Liver (tissue), 9 donors: ENCODE data around the gene KLF15. TPM values are rescaled to one million over a fixed set of nuclear protein-coding genes. Genes with fewer than 3 reads are reported as not detected.
A peak's percentile ranks its signal among the peaks of the same experiment; 100 is the strongest.

Experiments used
- DNase-seq: peaks from one replicate; pipeline ENCODE4 v3.0.0-alpha.2; 2017; ENCODE audit warnings: low spot score
- H3K27ac ChIP-seq, 2 donors: one replicate each; pipeline ENCODE4 v1.7.0; 2013; ENCODE audit warnings: inconsistent platforms in 2 of 2, low read length in 2 of 2, control low read depth in 1 of 2, low read depth in 1 of 2, mild to moderate bottlenecking in 1 of 2
- H3K27me3 ChIP-seq, 4 donors: one replicate each; pipeline versions ENCODE4 v1.6.1 to v1.7.0; 2013; ENCODE audit warnings: low read length in 3 of 4, inconsistent platforms in 1 of 4, mild to moderate bottlenecking in 1 of 4, moderate library complexity in 1 of 4; ENCODE audit not compliant: control insufficient read depth in 4 of 4, insufficient read depth in 4 of 4
- H3K36me3 ChIP-seq, 4 donors: one replicate each; pipeline versions ENCODE4 v1.6.1 to v1.7.0; 2013; ENCODE audit warnings: low read length in 3 of 4, mild to moderate bottlenecking in 3 of 4, low read depth in 1 of 4, moderate library complexity in 1 of 4; ENCODE audit not compliant: control insufficient read depth in 4 of 4, insufficient read depth in 3 of 4
- H3K4me1 ChIP-seq, 4 donors: one replicate each; pipeline versions ENCODE4 v1.6.1 to v1.7.0; 2013; ENCODE audit warnings: low read length in 3 of 4, mild to moderate bottlenecking in 3 of 4, moderate library complexity in 1 of 4; ENCODE audit not compliant: control insufficient read depth in 4 of 4, insufficient read depth in 4 of 4
- H3K4me3 ChIP-seq, 3 donors: one replicate each; pipeline versions ENCODE4 v1.6.1 to v1.7.0; 2013; ENCODE audit warnings: low read length in 3 of 3, control low read depth in 1 of 3, low read depth in 1 of 3, mild to moderate bottlenecking in 1 of 3
- H3K9ac ChIP-seq, 2 donors: one replicate each; pipeline ENCODE4 v1.7.0; 2013; ENCODE audit warnings: low read length in 2 of 2, mild to moderate bottlenecking in 2 of 2, moderate library complexity in 2 of 2, control low read depth in 1 of 2, low read depth in 1 of 2
- H3K9me3 ChIP-seq, 4 donors: one replicate each; pipeline versions ENCODE4 v1.6.1 to v1.7.0; 2013; ENCODE audit warnings: low read length in 3 of 4; ENCODE audit not compliant: control insufficient read depth in 4 of 4
- EGR1 ChIP-seq, 2 donors: IDR thresholded peaks; 2 replicates each; pipeline ENCODE4 v1.6.1; 2016 to 2018; ENCODE audit warnings: antibody characterized with exemption in 2 of 2, low read depth in 2 of 2
- FOXA1 ChIP-seq: IDR thresholded peaks from 2 replicates; pipeline ENCODE4 v1.6.1; 2016; ENCODE audit warnings: antibody characterized with exemption
- FOXA2 ChIP-seq: IDR thresholded peaks from 2 replicates; pipeline ENCODE4 v1.6.1; 2016; ENCODE audit warnings: antibody characterized with exemption
- GABPA ChIP-seq, 2 donors: IDR thresholded peaks in 1 of 2; conservative IDR thresholded peaks in 1 of 2; 2 replicates each; pipeline ENCODE4 v1.6.1; 2016; ENCODE audit warnings: antibody characterized with exemption in 2 of 2, mild to moderate bottlenecking in 1 of 2, moderate library complexity in 1 of 2
- HNF4A ChIP-seq, 2 donors: conservative IDR thresholded peaks; 2 replicates each; pipeline ENCODE4 v1.6.1; 2016; ENCODE audit warnings: antibody characterized with exemption in 2 of 2, mild to moderate bottlenecking in 2 of 2
- HNF4G ChIP-seq: IDR thresholded peaks from 2 replicates; pipeline ENCODE4 v1.6.1; 2016; ENCODE audit warnings: antibody characterized with exemption
- JUND ChIP-seq, 2 donors: IDR thresholded peaks; 2 replicates each; pipeline ENCODE4 v1.6.1; 2016; ENCODE audit warnings: antibody characterized with exemption in 2 of 2
- NR2F2 ChIP-seq: IDR thresholded peaks from 2 replicates; pipeline ENCODE4 v1.6.1; 2016; ENCODE audit warnings: antibody characterized with exemption
- RAD21 ChIP-seq, 2 donors: IDR thresholded peaks; 2 replicates each; pipeline ENCODE4 v1.6.1; 2016; ENCODE audit warnings: antibody characterized with exemption in 2 of 2, mild to moderate bottlenecking in 2 of 2
- RXRA ChIP-seq, 2 donors: IDR thresholded peaks; 2 replicates each; pipeline ENCODE4 v1.6.1; 2017 to 2018; ENCODE audit warnings: antibody characterized with exemption in 2 of 2, mild to moderate bottlenecking in 1 of 2
- SP1 ChIP-seq: IDR thresholded peaks from 2 replicates; pipeline ENCODE4 v1.6.1; 2018; ENCODE audit warnings: antibody characterized with exemption, mild to moderate bottlenecking
- TAF1 ChIP-seq: conservative IDR thresholded peaks from 2 replicates; pipeline ENCODE4 v1.6.1; 2016; ENCODE audit warnings: antibody characterized with exemption, mild to moderate bottlenecking
- YY1 ChIP-seq: IDR thresholded peaks from 2 replicates; pipeline ENCODE4 v1.6.1; 2016; ENCODE audit warnings: antibody characterized with exemption, mild to moderate bottlenecking
- WGBS: extraction: QIAGEN DNeasy Blood & Tissue Kit; methylation state at CpG from one replicate; pipeline ENCODE4 v1.1.7; 2013; 5-methylcytosine and 5-hydroxymethylcytosine counted together
- polyA plus RNA-seq, 2 donors: library from polyadenylated mRNA; stranded (reverse) in 1 of 2; unstranded in 1 of 2; fragments of 200-250 nt in 1 of 2; fragments of >200 nt in 1 of 2; fragmentation: Nextera tagmentation in 1 of 2; extraction: Ambion mirVana in 1 of 2; gene quantifications; one replicate each; pipeline versions ENCODE4 v1.2.1 to v1.2.3, GENCODE V29; 2013 to 2015
- total RNA-seq, 2 donors: library from RNA; depleted of rRNA; stranded (reverse); fragments of >200 nt; gene quantifications; one replicate each; pipeline ENCODE4 v1.2.3, GENCODE V29; 2014
- TF ChIP-seq, protein P1 (sequence below): IDR thresholded peaks from 2 replicates; pipeline ENCODE4 v1.6.1; 2016; ENCODE audit warnings: antibody characterized with exemption
- TF ChIP-seq, protein P2 (sequence below): IDR thresholded peaks from 2 replicates; pipeline ENCODE4 v1.6.1; 2016; ENCODE audit warnings: antibody characterized with exemption
- TF ChIP-seq, protein P3 (sequence below): IDR thresholded peaks from 2 replicates; pipeline ENCODE4 v1.6.1; 2016; ENCODE audit warnings: antibody characterized with exemption
- TF ChIP-seq, protein P4 (sequence below): IDR thresholded peaks from 2 replicates; pipeline ENCODE4 v1.6.1; 2016; ENCODE audit warnings: antibody characterized with exemption, mild to moderate bottlenecking
- TF ChIP-seq, protein P5 (sequence below): fragments of 150-350 bp; IDR thresholded peaks from 2 replicates; pipeline ENCODE4 v1.5.1; 2017; ENCODE audit warnings: improper control_type of control experiment, low read depth, low read length; ENCODE audit not compliant: missing input control
- donor health status: healthy.
- donor health status: healthy.
- donor health status: healthy.
- donor health status: healthy.
- donor health status: healthy.

Gene KLF15
- total and polyA plus RNA-seq, 4 donors, result 21.4 to 103 (median 49.3) TPM

DNA sequence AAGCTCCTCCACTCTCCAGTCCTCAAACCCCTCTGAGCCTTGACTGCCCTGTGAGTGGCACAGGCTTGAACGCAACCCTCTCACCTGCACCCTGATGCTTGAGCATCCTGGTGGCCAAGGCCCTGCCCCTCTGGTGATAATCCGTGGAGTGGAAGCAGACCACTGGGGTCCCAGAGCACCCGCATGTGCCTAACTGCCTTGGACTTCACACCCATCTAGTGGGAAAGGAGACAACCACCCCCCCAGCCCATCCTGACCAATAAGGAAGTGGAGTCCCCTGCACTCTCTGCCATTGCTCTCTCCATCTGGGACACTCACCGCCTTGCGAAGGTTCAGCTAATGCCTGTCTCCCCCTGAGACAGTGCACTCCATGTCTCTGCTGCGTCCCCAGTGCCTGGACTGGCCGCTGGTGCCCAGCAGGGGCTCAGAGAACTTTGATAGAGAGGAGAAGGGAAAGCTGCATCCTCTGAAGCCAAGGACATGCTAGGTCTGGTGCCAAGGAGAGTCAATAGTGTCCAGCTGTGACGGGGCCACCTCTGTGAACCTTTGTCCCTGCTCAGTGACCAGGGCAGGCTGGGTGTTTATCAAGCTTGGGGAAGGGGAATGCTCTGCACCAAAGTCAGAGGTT, 3.4 kb downstream of the KLF15 start (continued):
- TF ChIP-seq HNF4A (conservative IDR thresholded peaks at IDR 0.05), result peak; percentile 79 to 94
- no peak for TF ChIP-seq FOXA1
- peak; percentile 90 for TF ChIP-seq TAF1
- peak; percentile 32 for TF ChIP-seq HNF4G
- TF ChIP-seq GABPA (IDR thresholded peaks at IDR 0.05 in 1 of 2, conservative IDR thresholded peaks at IDR 0.05 in 1 of 2), result no peak
- TF ChIP-seq SP1, result peak; percentile 87

DNA sequence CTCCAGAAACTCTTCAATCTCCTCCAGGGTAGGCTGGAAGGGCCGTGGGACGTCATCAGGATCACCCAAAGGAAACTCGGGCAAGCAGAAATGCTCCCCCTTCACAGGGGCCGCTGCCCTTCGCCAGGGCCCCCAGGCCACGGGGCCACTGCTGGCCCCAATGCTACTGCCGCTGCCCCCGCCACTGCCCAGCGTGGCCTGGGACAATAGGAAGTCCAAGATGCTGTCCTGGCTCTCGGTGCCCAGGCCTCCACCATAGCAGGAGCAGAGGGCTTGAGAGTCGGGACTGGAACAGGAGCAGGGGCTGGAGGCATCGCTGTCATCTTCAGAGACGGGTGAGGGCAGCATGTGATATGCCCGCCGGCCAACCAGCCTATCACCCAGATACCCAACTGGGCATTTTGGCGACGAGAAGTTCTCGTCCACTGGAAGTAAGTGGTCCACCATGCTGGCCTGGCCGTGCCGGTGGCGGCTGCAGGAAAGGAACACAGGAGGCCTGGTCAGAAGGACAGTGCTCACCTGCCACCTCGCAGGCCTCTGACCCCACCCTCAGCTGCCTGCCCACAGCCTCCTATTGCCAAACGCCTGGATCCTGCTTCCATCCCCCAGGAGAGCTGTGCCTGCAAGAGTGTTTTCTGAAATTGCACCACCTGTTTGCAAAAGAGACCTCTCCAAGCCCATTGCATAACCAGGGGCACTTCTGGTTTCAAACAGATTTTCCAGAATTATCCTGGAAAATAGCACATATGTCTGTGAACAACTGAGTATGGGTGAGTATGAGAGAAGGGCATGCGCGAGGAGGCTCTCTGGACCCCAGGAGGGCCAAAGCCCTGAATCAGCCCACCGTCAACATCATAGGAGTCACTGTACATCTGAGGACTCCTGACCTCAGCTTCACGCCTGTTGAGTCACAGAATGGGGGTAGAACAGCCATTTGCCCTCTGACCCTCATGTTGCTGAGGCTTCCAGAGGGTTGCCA, 4.4 kb downstream of the KLF15 start:
- WGBS, result 36% methylated on average over 27 of the region's 27 CpGs
- no peaks in the 10 kb centered on the region for H3K27me3 ChIP-seq
- H3K9me3 ChIP-seq, result no peaks in the 10 kb centered on the region
- peaks cover 0 to 7% (median 0%) of the 10 kb centered on the region in 4 donors for H3K36me3 ChIP-seq
- peak overlapping the region; percentile 44 to 87 (median 70) for H3K4me3 ChIP-seq
- H3K9ac ChIP-seq, result peak overlapping the region; percentile 61 to 89
- no peak for DNase-seq
- TF ChIP-seq, protein P1, sequence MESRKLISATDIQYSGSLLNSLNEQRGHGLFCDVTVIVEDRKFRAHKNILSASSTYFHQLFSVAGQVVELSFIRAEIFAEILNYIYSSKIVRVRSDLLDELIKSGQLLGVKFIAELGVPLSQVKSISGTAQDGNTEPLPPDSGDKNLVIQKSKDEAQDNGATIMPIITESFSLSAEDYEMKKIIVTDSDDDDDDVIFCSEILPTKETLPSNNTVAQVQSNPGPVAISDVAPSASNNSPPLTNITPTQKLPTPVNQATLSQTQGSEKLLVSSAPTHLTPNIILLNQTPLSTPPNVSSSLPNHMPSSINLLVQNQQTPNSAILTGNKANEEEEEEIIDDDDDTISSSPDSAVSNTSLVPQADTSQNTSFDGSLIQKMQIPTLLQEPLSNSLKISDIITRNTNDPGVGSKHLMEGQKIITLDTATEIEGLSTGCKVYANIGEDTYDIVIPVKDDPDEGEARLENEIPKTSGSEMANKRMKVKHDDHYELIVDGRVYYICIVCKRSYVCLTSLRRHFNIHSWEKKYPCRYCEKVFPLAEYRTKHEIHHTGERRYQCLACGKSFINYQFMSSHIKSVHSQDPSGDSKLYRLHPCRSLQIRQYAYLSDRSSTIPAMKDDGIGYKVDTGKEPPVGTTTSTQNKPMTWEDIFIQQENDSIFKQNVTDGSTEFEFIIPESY, result peak; percentile 80
- TF ChIP-seq FOXA2, result peak; percentile 27
- TF ChIP-seq, protein P2, sequence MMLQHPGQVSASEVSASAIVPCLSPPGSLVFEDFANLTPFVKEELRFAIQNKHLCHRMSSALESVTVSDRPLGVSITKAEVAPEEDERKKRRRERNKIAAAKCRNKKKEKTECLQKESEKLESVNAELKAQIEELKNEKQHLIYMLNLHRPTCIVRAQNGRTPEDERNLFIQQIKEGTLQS, result peak; percentile 91
- peak; percentile 88 for TF ChIP-seq SP1
- peak; percentile 83 to 87 for TF ChIP-seq HNF4A (conservative IDR thresholded peaks at IDR 0.05)
- TF ChIP-seq RXRA (IDR thresholded peaks at IDR 0.05), result peak; percentile 92 to 94
- TF ChIP-seq, protein P3, sequence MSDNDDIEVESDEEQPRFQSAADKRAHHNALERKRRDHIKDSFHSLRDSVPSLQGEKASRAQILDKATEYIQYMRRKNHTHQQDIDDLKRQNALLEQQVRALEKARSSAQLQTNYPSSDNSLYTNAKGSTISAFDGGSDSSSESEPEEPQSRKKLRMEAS, result peak; percentile 79
- peak in 1 of 2 donors; percentile 58 for TF ChIP-seq EGR1 (IDR thresholded peaks at IDR 0.05; ENCODE audit: low read depth in 2 of 2)
- peak; percentile 68 for TF ChIP-seq YY1
- TF ChIP-seq NR2F2, result peak; percentile 76
- no peak for TF ChIP-seq FOXA1
- TF ChIP-seq JUND (IDR thresholded peaks at IDR 0.05), result peak; percentile 72 to 76
- peak; percentile 65 for TF ChIP-seq HNF4G
- TF ChIP-seq, protein P4, sequence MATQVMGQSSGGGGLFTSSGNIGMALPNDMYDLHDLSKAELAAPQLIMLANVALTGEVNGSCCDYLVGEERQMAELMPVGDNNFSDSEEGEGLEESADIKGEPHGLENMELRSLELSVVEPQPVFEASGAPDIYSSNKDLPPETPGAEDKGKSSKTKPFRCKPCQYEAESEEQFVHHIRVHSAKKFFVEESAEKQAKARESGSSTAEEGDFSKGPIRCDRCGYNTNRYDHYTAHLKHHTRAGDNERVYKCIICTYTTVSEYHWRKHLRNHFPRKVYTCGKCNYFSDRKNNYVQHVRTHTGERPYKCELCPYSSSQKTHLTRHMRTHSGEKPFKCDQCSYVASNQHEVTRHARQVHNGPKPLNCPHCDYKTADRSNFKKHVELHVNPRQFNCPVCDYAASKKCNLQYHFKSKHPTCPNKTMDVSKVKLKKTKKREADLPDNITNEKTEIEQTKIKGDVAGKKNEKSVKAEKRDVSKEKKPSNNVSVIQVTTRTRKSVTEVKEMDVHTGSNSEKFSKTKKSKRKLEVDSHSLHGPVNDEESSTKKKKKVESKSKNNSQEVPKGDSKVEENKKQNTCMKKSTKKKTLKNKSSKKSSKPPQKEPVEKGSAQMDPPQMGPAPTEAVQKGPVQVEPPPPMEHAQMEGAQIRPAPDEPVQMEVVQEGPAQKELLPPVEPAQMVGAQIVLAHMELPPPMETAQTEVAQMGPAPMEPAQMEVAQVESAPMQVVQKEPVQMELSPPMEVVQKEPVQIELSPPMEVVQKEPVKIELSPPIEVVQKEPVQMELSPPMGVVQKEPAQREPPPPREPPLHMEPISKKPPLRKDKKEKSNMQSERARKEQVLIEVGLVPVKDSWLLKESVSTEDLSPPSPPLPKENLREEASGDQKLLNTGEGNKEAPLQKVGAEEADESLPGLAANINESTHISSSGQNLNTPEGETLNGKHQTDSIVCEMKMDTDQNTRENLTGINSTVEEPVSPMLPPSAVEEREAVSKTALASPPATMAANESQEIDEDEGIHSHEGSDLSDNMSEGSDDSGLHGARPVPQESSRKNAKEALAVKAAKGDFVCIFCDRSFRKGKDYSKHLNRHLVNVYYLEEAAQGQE, result peak; percentile 47
- TF ChIP-seq, protein P5, sequence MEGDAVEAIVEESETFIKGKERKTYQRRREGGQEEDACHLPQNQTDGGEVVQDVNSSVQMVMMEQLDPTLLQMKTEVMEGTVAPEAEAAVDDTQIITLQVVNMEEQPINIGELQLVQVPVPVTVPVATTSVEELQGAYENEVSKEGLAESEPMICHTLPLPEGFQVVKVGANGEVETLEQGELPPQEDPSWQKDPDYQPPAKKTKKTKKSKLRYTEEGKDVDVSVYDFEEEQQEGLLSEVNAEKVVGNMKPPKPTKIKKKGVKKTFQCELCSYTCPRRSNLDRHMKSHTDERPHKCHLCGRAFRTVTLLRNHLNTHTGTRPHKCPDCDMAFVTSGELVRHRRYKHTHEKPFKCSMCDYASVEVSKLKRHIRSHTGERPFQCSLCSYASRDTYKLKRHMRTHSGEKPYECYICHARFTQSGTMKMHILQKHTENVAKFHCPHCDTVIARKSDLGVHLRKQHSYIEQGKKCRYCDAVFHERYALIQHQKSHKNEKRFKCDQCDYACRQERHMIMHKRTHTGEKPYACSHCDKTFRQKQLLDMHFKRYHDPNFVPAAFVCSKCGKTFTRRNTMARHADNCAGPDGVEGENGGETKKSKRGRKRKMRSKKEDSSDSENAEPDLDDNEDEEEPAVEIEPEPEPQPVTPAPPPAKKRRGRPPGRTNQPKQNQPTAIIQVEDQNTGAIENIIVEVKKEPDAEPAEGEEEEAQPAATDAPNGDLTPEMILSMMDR, result no peak
- no peak for TF ChIP-seq TAF1
- peak in 1 of 2 donors; percentile 50 for TF ChIP-seq GABPA (IDR thresholded peaks at IDR 0.05 in 1 of 2, conservative IDR thresholded peaks at IDR 0.05 in 1 of 2)
- TF ChIP-seq RAD21 (IDR thresholded peaks at IDR 0.05), result peak; percentile 41 to 63
- H3K27ac ChIP-seq, result peak overlapping the region; percentile 88 to 99
- H3K4me1 ChIP-seq, result peaks cover 14 to 74% (median 53%) of the 10 kb centered on the region in 4 donors
